ENCODE measurements around the gene RFTN2. TPM values are rescaled to one million over a fixed set of nuclear protein-coding genes. Genes with fewer than 3 reads are reported as not detected.

RFTN2 gene
- polyA plus RNA-seq, 1 of the 3 experiments (the other 2 are of a cell fraction), result 0.05 TPM

- ChIA-PET CTCF (no interaction called here), POLR2A (no interaction called here)
- Histone ChIP-seq H3K27ac (ENCODE audit: low read depth in 2 of 2, low read length in 1 of 2) (no peak overlapping the region), H3K36me3 (replicated peaks in 1 of 2; ENCODE audit: control insufficient read depth in 1 of 2, insufficient read depth in 2 of 2, low read length in 1 of 2) (no peaks in the 10 kb centered on the region), H3K4me3 (ENCODE audit: low read depth in 2 of 2, low read length in 1 of 2) (no peak overlapping the region), H3K79me2 (ENCODE audit: insufficient read depth) (no peaks in the 10 kb centered on the region), H2AFZ (ENCODE audit: low read depth) (no peak overlapping the region), H3K9ac (no peak overlapping the region), H3K27me3 (ENCODE audit: insufficient read depth) (no peaks in the 10 kb centered on the region), H3K4me2 (no peak overlapping the region), H3F3A (replicated peaks; ENCODE audit: insufficient read depth) (no peaks in the 10 kb centered on the region), H4K20me1 (ENCODE audit: insufficient read depth) (no peaks in the 10 kb centered on the region), H3K9me3 (no peaks in the 10 kb centered on the region), H3K4me1 (ENCODE audit: control insufficient read depth in 1 of 2, insufficient read depth in 2 of 2, low read depth in 1 of 2, low read length in 1 of 2) (no peaks in the 10 kb centered on the region; a peak in 1 of 4 replicates), H3K9me2 (no peaks in the 10 kb centered on the region)
- DNase-seq, result no peak
- no peak for TF ChIP-seq ZBTB33 (IDR thresholded peaks at IDR 0.05; ENCODE audit: borderline replicate concordance, low read depth)
- no peak for TF ChIP-seq FOXM1 (IDR thresholded peaks at IDR 0.05; ENCODE audit: low read depth)
- TF ChIP-seq YY1 (IDR thresholded peaks at IDR 0.05; ENCODE audit: low read depth), result no peak
- WGBS (ENCODE audit: low lambda C conversion rate), result 80% methylated on average over 1 of the region's 3 CpGs
Observed at GRCh38 chr2:197668296-197668695, 7.1 kb downstream of the RFTN2 start.

- H2AFZ ChIP-seq (ENCODE audit: low read depth), result no peak overlapping the region
- H3F3A ChIP-seq (replicated peaks; ENCODE audit: insufficient read depth), result no peaks in the 10 kb centered on the region
- no peaks in the 10 kb centered on the region for H3K9me2 ChIP-seq
- H3K79me2 ChIP-seq (ENCODE audit: insufficient read depth), result no peaks in the 10 kb centered on the region
- no peaks in the 10 kb centered on the region for H3K9me3 ChIP-seq
- H3K4me2 ChIP-seq, result no peak overlapping the region
- TF ChIP-seq FOXM1 (IDR thresholded peaks at IDR 0.05; ENCODE audit: low read depth) (no peak), TEAD4 (IDR thresholded peaks at IDR 0.05; ENCODE audit: borderline replicate concordance, insufficient read depth) (no peak), USF1 (IDR thresholded peaks at IDR 0.05; ENCODE audit: borderline replicate concordance, low read depth) (no peak), POLR2AphosphoS5 (IDR thresholded peaks at IDR 0.05; ENCODE audit: low read depth, low read length) (no peak), MAX (IDR thresholded peaks at IDR 0.05; ENCODE audit: low read depth) (no peak), EZH2phosphoT487 (IDR thresholded peaks at IDR 0.05; ENCODE audit: borderline replicate concordance, low read depth) (no peak), NRF1 (IDR thresholded peaks at IDR 0.05; ENCODE audit: low read depth, low read length) (no peak)
- POLR2A ChIA-PET, result no interaction called here
- no peak overlapping the region for H3K27ac ChIP-seq (ENCODE audit: low read depth in 2 of 2, low read length in 1 of 2)
- H3K4me3 ChIP-seq (ENCODE audit: low read depth in 2 of 2, low read length in 1 of 2), result no peak overlapping the region
- no peaks in the 10 kb centered on the region for H3K27me3 ChIP-seq (ENCODE audit: insufficient read depth)
- H3K9ac ChIP-seq, result no peak overlapping the region
- H3K36me3 ChIP-seq (replicated peaks in 1 of 2; ENCODE audit: control insufficient read depth in 1 of 2, insufficient read depth in 2 of 2, low read length in 1 of 2), result no peaks in the 10 kb centered on the region
- H3K4me1 ChIP-seq (ENCODE audit: control insufficient read depth in 1 of 2, insufficient read depth in 2 of 2, low read depth in 1 of 2, low read length in 1 of 2), result no peaks in the 10 kb centered on the region
- no peaks in the 10 kb centered on the region for H4K20me1 ChIP-seq (ENCODE audit: insufficient read depth)
- no peak for DNase-seq
- CTCF ChIA-PET, result no interaction called here
Observed at GRCh38 chr2:197666277-197666676, 9.1 kb downstream of the RFTN2 start.

GRCh38 chr2:197661626-197662025 is 13.8 kb downstream of the RFTN2 start:
- no peak overlapping the region for H3K4me2 ChIP-seq
- H3K79me2 ChIP-seq (ENCODE audit: insufficient read depth), result no peaks in the 10 kb centered on the region
- WGBS (ENCODE audit: low lambda C conversion rate), result 54% methylated on average over 3 of the region's 3 CpGs
- no peak for DNase-seq
- no peaks in the 10 kb centered on the region for H3K9me2 ChIP-seq
- no peaks in the 10 kb centered on the region for H3K36me3 ChIP-seq (replicated peaks in 1 of 2; ENCODE audit: control insufficient read depth in 1 of 2, insufficient read depth in 2 of 2, low read length in 1 of 2)
- H4K20me1 ChIP-seq (ENCODE audit: insufficient read depth), result no peaks in the 10 kb centered on the region
- no peak overlapping the region for H3K9ac ChIP-seq
- ChIA-PET POLR2A (no interaction called here), CTCF (no interaction called here)
- H3F3A ChIP-seq (replicated peaks; ENCODE audit: insufficient read depth), result no peaks in the 10 kb centered on the region
- H3K4me3 ChIP-seq (ENCODE audit: low read depth in 2 of 2, low read length in 1 of 2), result no peak overlapping the region
- no peaks in the 10 kb centered on the region for H3K4me1 ChIP-seq (ENCODE audit: control insufficient read depth in 1 of 2, insufficient read depth in 2 of 2, low read depth in 1 of 2, low read length in 1 of 2)
- TF ChIP-seq EP300 (IDR thresholded peaks at IDR 0.05; ENCODE audit: borderline replicate concordance in 1 of 2, low read depth in 1 of 2, low read length in 1 of 2) (no peak), FOSL2 (IDR thresholded peaks at IDR 0.05; ENCODE audit: borderline replicate concordance, low read depth) (no peak), POLR2AphosphoS5 (IDR thresholded peaks at IDR 0.05; ENCODE audit: low read depth, low read length) (no peak), RFX5 (IDR thresholded peaks at IDR 0.05; ENCODE audit: low read length) (no peak)
- H2AFZ ChIP-seq (ENCODE audit: low read depth), result no peak overlapping the region
- no peaks in the 10 kb centered on the region for H3K27me3 ChIP-seq (ENCODE audit: insufficient read depth)
- no peaks in the 10 kb centered on the region for H3K9me3 ChIP-seq
- no peak overlapping the region for H3K27ac ChIP-seq (ENCODE audit: low read depth in 2 of 2, low read length in 1 of 2)

Measured in SK-N-SH (cell line).